ENCODE data around the gene SCTR. TPM values are rescaled to one million over a fixed set of nuclear protein-coding genes. Genes with fewer than 3 reads are reported as not detected.

Gene SCTR
- total RNA-seq, 8 experiments from 2014 or later = 0.05 to 0.84 (median 0.35) TPM; not detected in 4

GRCh38 chr2:119491776-119492525, 32.3 kb downstream of the SCTR start:
- no peak overlapping the region for H3K27ac ChIP-seq
- in situ Hi-C loops (cut with MboI; ENCODE audit: low pct_unique_long_range_greater_than_20kb in 2 of 9, low sequenced_read_pairs in 9 of 9, unreplicated experiment in 9 of 9) = no loop called here
- no peak overlapping the region for H3K4me3 ChIP-seq
- peak in 6 of 8 experiments; percentile 30 to 93 (median 72) for ATAC-seq (replicated peaks in 6 of 8)
- WGBS, 10 experiments = 0 to 100% (median 60%) methylated on average over 2 to 3 of the region's 5 CpGs; no CpG with 5 or more reads in 4 of the 10 experiments
- peaks cover 0 to 7% of the 10 kb centered on the region in 2 donors for H3K4me1 ChIP-seq (replicated peaks in 1 of 2)

GRCh38 chr2:119490653-119491195, 33.6 kb downstream of the SCTR start:
- no peak overlapping the region for H3K27ac ChIP-seq
- WGBS, 10 experiments = 0 to 100% (median 63%) methylated on average over 1 to 4 of the region's 7 CpGs; no CpG with 5 or more reads in 4 of the 10 experiments
- no peak for ATAC-seq (replicated peaks in 6 of 8)
- H3K4me1 ChIP-seq (replicated peaks in 1 of 2) = peaks cover 0 to 7% of the 10 kb centered on the region in 2 donors
- in situ Hi-C loops (cut with MboI; ENCODE audit: low pct_unique_long_range_greater_than_20kb in 2 of 9, low sequenced_read_pairs in 9 of 9, unreplicated experiment in 9 of 9) = no loop called here
- no peak overlapping the region for H3K4me3 ChIP-seq

GRCh38 chr2:119490106-119490505, 34.2 kb downstream of the SCTR start:
- in situ Hi-C loops (cut with MboI; ENCODE audit: low pct_unique_long_range_greater_than_20kb in 2 of 9, low sequenced_read_pairs in 9 of 9, unreplicated experiment in 9 of 9) = no loop called here
- Histone ChIP-seq H3K4me1 (replicated peaks in 1 of 2) (peaks cover 0 to 7% of the 10 kb centered on the region in 2 donors), H3K27ac (no peak overlapping the region), H3K4me3 (no peak overlapping the region)
- 0 to 87% (median 75%) methylated on average over 1 to 7 of the region's 8 CpGs; no CpG with 5 or more reads in 5 of the 10 experiments for WGBS, 10 experiments
- no peak for ATAC-seq (replicated peaks in 6 of 8)

DNA sequence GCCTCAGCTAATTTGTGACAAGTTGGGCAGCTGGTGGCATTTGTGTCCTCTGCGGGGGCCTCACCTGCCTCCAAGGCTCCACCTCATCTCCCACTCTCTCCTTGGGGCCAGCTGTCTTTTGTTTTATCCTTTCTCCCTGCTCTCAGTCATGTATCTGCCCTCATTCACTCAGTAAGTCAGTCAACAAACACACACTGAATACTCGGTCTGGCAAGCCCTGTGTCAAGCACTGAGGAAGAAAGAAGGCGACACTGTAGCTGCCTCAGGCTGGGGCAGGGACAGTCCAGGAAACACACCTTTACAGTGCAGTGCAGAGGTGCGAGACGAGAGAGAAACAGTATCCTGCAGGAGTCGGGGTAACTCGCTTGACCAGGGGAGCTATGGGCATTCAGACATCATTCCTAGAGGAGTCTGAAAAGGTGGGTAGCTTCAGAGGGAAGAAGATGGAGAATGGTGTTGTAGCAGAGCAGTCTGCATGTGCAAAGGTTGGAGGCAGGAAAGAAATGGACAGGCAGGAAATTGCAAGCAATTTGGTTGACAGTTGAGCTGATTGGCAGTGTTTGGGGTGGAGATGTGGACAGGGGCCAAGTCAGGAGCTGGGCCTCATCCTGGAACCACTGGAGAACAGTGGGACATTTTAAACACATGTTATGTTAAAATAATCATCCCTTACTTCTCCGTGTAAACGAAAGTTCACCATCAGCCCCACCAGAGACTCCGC, 34.9 kb downstream of the SCTR start:
- ATAC-seq (replicated peaks in 6 of 8) = no peak
- in situ Hi-C loops (cut with MboI; ENCODE audit: low pct_unique_long_range_greater_than_20kb in 2 of 9, low sequenced_read_pairs in 9 of 9, unreplicated experiment in 9 of 9) = no loop called here
- WGBS, 10 experiments = 0 to 100% (median 71%) methylated on average over 1 to 9 of the region's 10 CpGs; no CpG with 5 or more reads in 3 of the 10 experiments
- H3K4me1 ChIP-seq (replicated peaks in 1 of 2) = peaks cover 0 to 7% of the 10 kb centered on the region in 2 donors
- H3K27ac ChIP-seq = no peak overlapping the region
- no peak overlapping the region for H3K4me3 ChIP-seq

- H3K27ac ChIP-seq = no peak overlapping the region
- in situ Hi-C loops (cut with MboI; ENCODE audit: low pct_unique_long_range_greater_than_20kb in 2 of 9, low sequenced_read_pairs in 9 of 9, unreplicated experiment in 9 of 9) = no loop called here
- peaks cover 0 to 7% of the 10 kb centered on the region in 2 donors for H3K4me1 ChIP-seq (replicated peaks in 1 of 2)
- WGBS, 10 experiments = 55 to 100% (median 82%) methylated on average over 1 to 11 of the region's 24 CpGs; no CpG with 5 or more reads in 1 of the 10 experiments
- no peak for ATAC-seq (replicated peaks in 6 of 8)
- no peak overlapping the region for H3K4me3 ChIP-seq
Measured at GRCh38 chr2:119488245-119489214, 35.8 kb downstream of the SCTR start.

DNA sequence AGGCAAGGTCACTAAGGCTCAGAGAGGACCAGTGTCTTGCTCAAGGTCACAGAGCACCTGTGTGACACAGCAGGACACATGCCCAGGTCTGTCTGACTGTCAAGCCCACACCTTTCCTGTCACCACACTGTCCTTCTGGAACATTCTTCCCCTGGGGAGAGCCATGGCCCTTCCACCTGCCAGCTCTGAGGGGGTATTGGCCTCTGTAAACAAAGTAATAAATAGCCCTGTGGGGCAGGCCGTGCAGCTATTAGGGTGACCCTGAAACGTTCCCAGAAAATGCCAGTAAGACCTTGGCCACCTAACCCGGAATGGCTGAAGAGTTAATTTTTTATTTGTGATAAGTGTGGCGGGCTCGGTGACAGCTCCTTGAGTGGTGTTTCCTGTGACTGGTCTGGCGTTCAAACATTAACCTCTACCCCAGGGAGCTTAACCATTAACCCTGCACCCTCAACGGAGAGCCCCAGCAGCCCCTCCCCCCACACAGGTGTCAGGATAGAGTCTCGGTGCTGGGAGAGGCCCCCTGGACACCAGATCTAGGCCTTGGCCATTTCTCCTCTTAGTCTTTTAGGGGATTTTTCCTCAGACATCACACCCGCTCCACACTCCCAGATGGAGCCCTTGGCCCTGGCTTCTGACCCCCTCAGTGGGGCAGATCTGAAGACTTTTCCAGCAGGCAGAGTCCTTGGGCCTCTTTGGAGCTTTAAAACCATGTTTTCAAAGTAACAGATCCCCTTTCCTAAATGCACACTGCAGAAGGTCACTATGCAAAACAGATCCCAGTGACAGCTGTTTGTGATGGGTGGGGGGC, 36.6 kb downstream of the SCTR start:
- H3K4me1 ChIP-seq (replicated peaks in 1 of 2) = peaks cover 0 to 7% of the 10 kb centered on the region in 2 donors
- no peak overlapping the region for H3K27ac ChIP-seq
- no peak overlapping the region for H3K4me3 ChIP-seq
- in situ Hi-C loops (cut with MboI; ENCODE audit: low pct_unique_long_range_greater_than_20kb in 2 of 9, low sequenced_read_pairs in 9 of 9, unreplicated experiment in 9 of 9) = no loop called here
- WGBS, 10 experiments = 20 to 48% (median 33%) methylated on average over 1 to 4 of the region's 9 CpGs; no CpG with 5 or more reads in 6 of the 10 experiments
- no peak for ATAC-seq (replicated peaks in 6 of 8)

DNA sequence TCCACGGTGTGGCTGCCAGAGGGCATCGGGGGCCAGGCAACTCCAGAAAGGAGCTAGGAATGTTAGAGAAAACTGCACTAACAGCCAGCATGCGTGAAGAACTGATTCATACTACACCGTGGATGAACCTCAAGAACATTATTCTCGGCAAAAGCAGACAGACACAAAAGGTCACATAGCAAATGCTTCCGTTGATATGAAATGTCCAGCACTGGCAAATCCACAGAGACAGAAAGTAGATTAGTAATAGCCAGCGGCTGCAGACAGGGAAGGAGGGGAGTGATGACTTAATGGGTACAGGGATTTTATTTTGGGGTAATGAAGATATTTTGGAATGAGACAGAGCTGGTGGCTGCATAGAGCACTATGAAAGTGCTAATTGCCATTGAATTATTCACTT, 37.4 kb downstream of the SCTR start:
- in situ Hi-C loops (cut with MboI; ENCODE audit: low pct_unique_long_range_greater_than_20kb in 2 of 9, low sequenced_read_pairs in 9 of 9, unreplicated experiment in 9 of 9) = no loop called here
- Histone ChIP-seq H3K4me3 (no peak overlapping the region), H3K4me1 (replicated peaks in 1 of 2) (peaks cover 0 to 13% of the 10 kb centered on the region in 2 donors), H3K27ac (no peak overlapping the region)
- no peak for ATAC-seq (replicated peaks in 6 of 8)
- 24 to 100% (median 72%) methylated on average over 3 to 6 of the region's 7 CpGs; no CpG with 5 or more reads in 3 of the 10 experiments for WGBS, 10 experiments

GRCh38 chr2:119486196-119486827, 38.0 kb downstream of the SCTR start:
- H3K4me3 ChIP-seq = no peak overlapping the region
- peaks cover 0 to 13% of the 10 kb centered on the region in 2 donors for H3K4me1 ChIP-seq (replicated peaks in 1 of 2)
- ATAC-seq (replicated peaks in 6 of 8) = no peak
- 47 to 89% (median 72%) methylated on average over 1 to 8 of the region's 10 CpGs; no CpG with 5 or more reads in 3 of the 10 experiments for WGBS, 10 experiments
- in situ Hi-C loops (cut with MboI; ENCODE audit: low pct_unique_long_range_greater_than_20kb in 2 of 9, low sequenced_read_pairs in 9 of 9, unreplicated experiment in 9 of 9) = no loop called here
- no peak overlapping the region for H3K27ac ChIP-seq

GRCh38 chr2:119485336-119486110, 38.8 kb downstream of the SCTR start:
- H3K4me1 ChIP-seq (replicated peaks in 1 of 2) = peaks cover 0 to 13% of the 10 kb centered on the region in 2 donors
- H3K27ac ChIP-seq = no peak overlapping the region
- no peak for ATAC-seq (replicated peaks in 6 of 8)
- no peak overlapping the region for H3K4me3 ChIP-seq
- 58 to 100% (median 74%) methylated on average over 2 to 8 of the region's 12 CpGs; no CpG with 5 or more reads in 3 of the 10 experiments for WGBS, 10 experiments
- in situ Hi-C loops (cut with MboI; ENCODE audit: low pct_unique_long_range_greater_than_20kb in 2 of 9, low sequenced_read_pairs in 9 of 9, unreplicated experiment in 9 of 9) = no loop called here

GRCh38 chr2:119484834-119485233, 39.4 kb downstream of the SCTR start:
- WGBS, 10 experiments = 80 to 88% (median 83%) methylated on average over 1 to 2 of the region's 6 CpGs; no CpG with 5 or more reads in 7 of the 10 experiments
- in situ Hi-C loops (cut with MboI; ENCODE audit: low pct_unique_long_range_greater_than_20kb in 2 of 9, low sequenced_read_pairs in 9 of 9, unreplicated experiment in 9 of 9) = no loop called here
- H3K4me1 ChIP-seq (replicated peaks in 1 of 2) = peaks cover 0 to 13% of the 10 kb centered on the region in 2 donors
- no peak for ATAC-seq (replicated peaks in 6 of 8)
- no peak overlapping the region for H3K4me3 ChIP-seq
- H3K27ac ChIP-seq = no peak overlapping the region
